GM20000 (cell line): Measurements from ENCODE around the gene ECE1.

ENCODE experiments used
- DNase-seq: peaks from one replicate; pipeline ENCODE4 v3.0.0; 2012; ENCODE audit warnings: low spot score
- CTCF ChIP-seq: IDR thresholded peaks from 2 replicates; pipeline ENCODE4 v1.5.1; 2012; ENCODE audit warnings: mild to moderate bottlenecking, control low read depth; ENCODE audit errors: extremely low read depth, missing control alignments

Gene ECE1

GRCh38 chr1:21313203-21313885 is 23.1 kb upstream of the ECE1 start:
- no peak for DNase-seq
- no peak for TF ChIP-seq CTCF

GRCh38 chr1:21312407-21312992 is 22.2 kb upstream of the ECE1 start:
- no peak for DNase-seq
- no peak for TF ChIP-seq CTCF

GRCh38 chr1:21311016-21311415 is 20.8 kb upstream of the ECE1 start:
- no peak for TF ChIP-seq CTCF
- DNase-seq, result no peak

GRCh38 chr1:21308847-21309652 is 18.8 kb upstream of the ECE1 start:
- no peak for TF ChIP-seq CTCF
- no peak for DNase-seq

- DNase-seq, result no peak
- TF ChIP-seq CTCF, result no peak
These were observed 18.1 kb upstream of the ECE1 start for GRCh38 chr1:21308330-21308729.

GRCh38 chr1:21307663-21308305 is 17.5 kb upstream of the ECE1 start:
- no peak for DNase-seq
- TF ChIP-seq CTCF, result no peak

GRCh38 chr1:21307210-21307609 is 16.9 kb upstream of the ECE1 start:
- no peak for DNase-seq
- TF ChIP-seq CTCF, result no peak
